Trophoblast cell (in vitro differentiated cells and primary cell): ENCODE results near the gene CRLF1.

Experiments
- DNase-seq, 2 donors: peaks; one replicate each; pipeline ENCODE4 v3.0.0-alpha.2; 2016
- H2AFZ ChIP-seq: 2 replicates; pipeline ENCODE4 v1.6.1; 2013; ENCODE audit warnings: low read length, moderate library complexity, mild to moderate bottlenecking; ENCODE audit not compliant: insufficient read depth, poor library complexity
- H2AK5ac ChIP-seq: 2 replicates; pipeline ENCODE4 v1.6.1; 2013; ENCODE audit warnings: mild to moderate bottlenecking, low read length
- H2BK120ac ChIP-seq: 2 replicates; pipeline ENCODE4 v1.6.1; 2013; ENCODE audit warnings: low read length, mild to moderate bottlenecking, moderate library complexity; ENCODE audit not compliant: insufficient read depth, poor library complexity
- H2BK12ac ChIP-seq: 2 replicates; pipeline ENCODE4 v1.6.1; 2013; ENCODE audit warnings: mild to moderate bottlenecking, low read length, moderate library complexity
- H2BK5ac ChIP-seq: 2 replicates; pipeline ENCODE4 v1.6.1; 2013; ENCODE audit warnings: low read length, low read depth, moderate library complexity, mild to moderate bottlenecking; ENCODE audit not compliant: poor library complexity
- H3K14ac ChIP-seq: 2 replicates; pipeline ENCODE4 v1.6.1; 2013; ENCODE audit warnings: mild to moderate bottlenecking, low read length
- H3K18ac ChIP-seq: 2 replicates; pipeline ENCODE4 v1.6.1; 2013; ENCODE audit warnings: mild to moderate bottlenecking, low read length
- H3K23ac ChIP-seq: 2 replicates; pipeline ENCODE4 v1.6.1; 2013; ENCODE audit warnings: low read length
- H3K27ac ChIP-seq: 2 replicates; pipeline ENCODE4 v1.5.1; 2013; ENCODE audit warnings: low read depth, mild to moderate bottlenecking, inconsistent platforms, low read length, moderate library complexity
- H3K27me3 ChIP-seq: 2 replicates; pipeline ENCODE4 v1.6.1; 2013; ENCODE audit warnings: inconsistent platforms, mild to moderate bottlenecking, low read length, moderate library complexity; ENCODE audit not compliant: insufficient read depth
- H3K36me3 ChIP-seq, 2 experiments: 1 replicate in 1 of 2; 2 replicates in 1 of 2; pipeline ENCODE4 v1.6.1; 2013; ENCODE audit warnings: low read length in 2 of 2, mild to moderate bottlenecking in 2 of 2, moderate library complexity in 1 of 2; ENCODE audit not compliant: insufficient read depth in 2 of 2, control insufficient read depth in 1 of 2
- H3K4ac ChIP-seq: 2 replicates; pipeline ENCODE4 v1.6.1; 2013; ENCODE audit warnings: low read depth, mild to moderate bottlenecking, low read length, moderate library complexity
- H3K4me1 ChIP-seq, 2 experiments: 1 replicate in 1 of 2; 2 replicates in 1 of 2; pipeline ENCODE4 v1.6.1; 2013; ENCODE audit warnings: low read length in 2 of 2, mild to moderate bottlenecking in 2 of 2, moderate library complexity in 1 of 2; ENCODE audit not compliant: insufficient read depth in 2 of 2, control insufficient read depth in 1 of 2
- H3K4me2 ChIP-seq: 2 replicates; pipeline ENCODE4 v1.6.1; 2013; ENCODE audit warnings: inconsistent platforms, mild to moderate bottlenecking, low read length, moderate library complexity
- H3K4me3 ChIP-seq: 2 replicates; pipeline ENCODE4 v1.5.1; 2013; ENCODE audit warnings: mild to moderate bottlenecking, low read depth, low read length, inconsistent platforms
- H3K79me1 ChIP-seq: one replicate; pipeline ENCODE4 v1.6.1; 2013; ENCODE audit warnings: low read length
- H3K79me2 ChIP-seq: 2 replicates; pipeline ENCODE4 v1.6.1; 2013; ENCODE audit warnings: low read length, mild to moderate bottlenecking; ENCODE audit not compliant: control insufficient read depth, insufficient read depth, poor library complexity
- H3K9ac ChIP-seq: 2 replicates; pipeline ENCODE4 v1.6.1; 2013; ENCODE audit warnings: mild to moderate bottlenecking, low read length
- H3K9me3 ChIP-seq: 2 replicates; pipeline ENCODE4 v1.6.1; 2013; ENCODE audit warnings: low read depth, mild to moderate bottlenecking, control low read depth, inconsistent platforms, low read length; ENCODE audit not compliant: insufficient read depth
- H4K12ac ChIP-seq: 2 replicates; pipeline ENCODE4 v1.6.1; 2013; ENCODE audit warnings: low read depth, mild to moderate bottlenecking, low read length, moderate library complexity
- H4K8ac ChIP-seq: 2 replicates; pipeline ENCODE4 v1.6.1; 2013; ENCODE audit warnings: low read depth, mild to moderate bottlenecking, low read length, moderate library complexity
- H4K91ac ChIP-seq: one replicate; pipeline ENCODE4 v1.6.1; 2013; ENCODE audit warnings: low read depth, mild to moderate bottlenecking, low read length, moderate library complexity
- WGBS: extraction: QIAGEN DNeasy Blood & Tissue Kit; methylation state at CpG from one replicate; pipeline ENCODE4 v1.1.7; 2013; ENCODE audit warnings: missing lambda C conversion rate; ENCODE audit not compliant: insufficient read length, insufficient coverage; ENCODE audit errors: extremely low coverage; 5-methylcytosine and 5-hydroxymethylcytosine counted together

Gene CRLF1

GRCh38 chr19:18586306-18586705 is 20.3 kb downstream of the CRLF1 start:
- Histone ChIP-seq H3K9me3 (peaks cover 6% of the 10 kb centered on the region), H3K9ac (no peak overlapping the region), H4K12ac (no peak overlapping the region), H4K91ac (no peak overlapping the region), H4K8ac (no peak overlapping the region), H3K27ac (no peak overlapping the region), H3K23ac (no peak overlapping the region), H3K79me1 (peaks cover 16% of the 10 kb centered on the region), H2BK5ac (no peak overlapping the region), H3K4ac (no peak overlapping the region), H3K14ac (no peak overlapping the region), H2AK5ac (no peak overlapping the region), H3K79me2 (peaks cover 6% of the 10 kb centered on the region), H2AFZ (no peak overlapping the region), H3K27me3 (no peaks in the 10 kb centered on the region), H3K36me3 (peaks cover 4% of the 10 kb centered on the region in 2 experiments), H3K4me2 (no peak overlapping the region), H2BK12ac (no peak overlapping the region), H3K18ac (no peak overlapping the region), H3K4me3 (no peak overlapping the region), H2BK120ac (no peak overlapping the region), H3K4me1 (peaks cover 6 to 13% of the 10 kb centered on the region in 2 experiments)
- no CpG with 5 or more reads among the region's 2 CpGs for WGBS
- no peak for DNase-seq

- Histone ChIP-seq H3K4ac (no peak overlapping the region), H3K79me2 (no peaks in the 10 kb centered on the region), H2BK5ac (no peak overlapping the region), H3K18ac (no peak overlapping the region), H3K9me3 (no peaks in the 10 kb centered on the region), H3K14ac (no peak overlapping the region), H4K12ac (no peak overlapping the region), H3K23ac (no peak overlapping the region), H3K4me1 (no peaks in the 10 kb centered on the region), H3K9ac (no peak overlapping the region), H3K4me3 (no peak overlapping the region), H3K27me3 (no peaks in the 10 kb centered on the region), H3K27ac (no peak overlapping the region), H2BK12ac (no peak overlapping the region), H2BK120ac (no peak overlapping the region), H2AK5ac (no peak overlapping the region), H2AFZ (no peak overlapping the region), H4K91ac (no peak overlapping the region), H3K79me1 (no peaks in the 10 kb centered on the region), H4K8ac (no peak overlapping the region), H3K36me3 (peaks cover 16 to 21% of the 10 kb centered on the region in 2 experiments), H3K4me2 (no peak overlapping the region)
- WGBS, result no CpG with 5 or more reads among the region's 7 CpGs
- no peak for DNase-seq
Measured at GRCh38 chr19:18580311-18580710, 26.3 kb downstream of the CRLF1 start.

GRCh38 chr19:18577365-18577914 is 29.2 kb downstream of the CRLF1 start:
- Histone ChIP-seq H4K12ac (no peak overlapping the region), H3K23ac (no peak overlapping the region), H3K4me1 (peaks cover 8% of the 10 kb centered on the region in 2 experiments), H2AK5ac (no peak overlapping the region), H3K9ac (no peak overlapping the region), H3K4me2 (no peak overlapping the region), H2BK120ac (no peak overlapping the region), H2AFZ (no peak overlapping the region), H4K91ac (no peak overlapping the region), H3K79me1 (no peaks in the 10 kb centered on the region), H3K36me3 (peaks cover 40 to 45% of the 10 kb centered on the region in 2 experiments), H3K4me3 (no peak overlapping the region), H3K27me3 (no peaks in the 10 kb centered on the region), H3K9me3 (peaks cover 1% of the 10 kb centered on the region), H3K27ac (no peak overlapping the region), H3K18ac (no peak overlapping the region), H2BK5ac (no peak overlapping the region), H3K79me2 (peaks cover 5% of the 10 kb centered on the region), H4K8ac (no peak overlapping the region), H3K4ac (no peak overlapping the region), H2BK12ac (no peak overlapping the region), H3K14ac (no peak overlapping the region)
- WGBS, result no CpG with 5 or more reads among the region's 21 CpGs
- no peak for DNase-seq

GRCh38 chr19:18576383-18576782 is 30.2 kb downstream of the CRLF1 start:
- H3K27me3 ChIP-seq, result no peaks in the 10 kb centered on the region
- peaks cover 12% of the 10 kb centered on the region for H3K79me2 ChIP-seq
- H2AFZ ChIP-seq, result no peak overlapping the region
- no peak overlapping the region for H2BK5ac ChIP-seq
- H3K4ac ChIP-seq, result no peak overlapping the region
- peaks cover 8 to 9% of the 10 kb centered on the region in 2 experiments for H3K4me1 ChIP-seq
- no peak overlapping the region for H2BK12ac ChIP-seq
- H3K79me1 ChIP-seq, result peaks cover 3% of the 10 kb centered on the region
- no peak overlapping the region for H4K8ac ChIP-seq
- no peak overlapping the region for H3K4me3 ChIP-seq
- no peak overlapping the region for H3K9ac ChIP-seq
- H3K9me3 ChIP-seq, result peaks cover 1% of the 10 kb centered on the region
- H2AK5ac ChIP-seq, result no peak overlapping the region
- DNase-seq, result no peak
- H3K18ac ChIP-seq, result no peak overlapping the region
- WGBS, result no CpG with 5 or more reads among the region's 8 CpGs
- H4K91ac ChIP-seq, result no peak overlapping the region
- H3K36me3 ChIP-seq, result peaks cover 40 to 45% of the 10 kb centered on the region in 2 experiments
- no peak overlapping the region for H3K4me2 ChIP-seq
- H3K14ac ChIP-seq, result no peak overlapping the region
- H2BK120ac ChIP-seq, result no peak overlapping the region
- H4K12ac ChIP-seq, result no peak overlapping the region
- no peak overlapping the region for H3K27ac ChIP-seq
- H3K23ac ChIP-seq, result no peak overlapping the region
